Measurements from ENCODE around the gene SRGAP1.

- TF ChIP-seq CTCF (IDR thresholded peaks at IDR 0.05) (no peak), POLR2A (IDR thresholded peaks at IDR 0.05) (no peak)
Observed at GRCh38 chr12:64160711-64161060, 316.2 kb downstream of the SRGAP1 start.

Data from vagina (tissue), 2 donors.